ENCODE measurements around the gene TPGS2.

DNA sequence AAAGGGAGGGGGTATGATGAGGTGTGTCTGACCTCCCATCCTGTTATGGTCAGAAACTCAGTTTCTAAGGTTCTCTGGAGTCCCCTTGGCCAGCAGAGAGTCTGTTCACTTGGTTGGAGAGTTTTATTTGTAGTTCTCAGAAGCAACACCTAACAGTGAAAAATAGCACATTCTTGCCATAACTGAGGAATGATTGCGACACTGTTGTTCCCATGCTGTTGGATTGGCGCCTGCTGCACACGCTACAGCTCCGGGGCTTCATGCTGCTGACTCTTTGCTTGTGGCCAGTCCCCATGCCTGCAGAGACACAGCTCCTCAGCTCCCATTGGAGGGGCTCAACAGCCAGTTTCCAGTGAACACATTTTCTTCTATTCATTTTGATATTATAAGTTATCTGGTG, 42.1 kb downstream of the TPGS2 start:
- TF ChIP-seq POLR2A (IDR thresholded peaks at IDR 0.05) (no peak), CTCF (IDR thresholded peaks at IDR 0.05) (no peak)

All from stomach (tissue), 4 donors.